Measurements from ENCODE around the gene UTS2B.

Gene UTS2B

GRCh38 chr3:191361456-191361855 is 31.1 kb upstream of the UTS2B start:
- H3K27ac ChIP-seq, result no peak overlapping the region
- TF ChIP-seq CTCF (IDR thresholded peaks at IDR 0.05) (no peak), ZFX (IDR thresholded peaks at IDR 0.05; ENCODE audit: borderline replicate concordance) (no peak)

- TF ChIP-seq CTCF (IDR thresholded peaks at IDR 0.05) (no peak), ZFX (IDR thresholded peaks at IDR 0.05; ENCODE audit: borderline replicate concordance) (no peak)
- no peak overlapping the region for H3K27ac ChIP-seq
Measured at GRCh38 chr3:191360620-191361019, 30.3 kb upstream of the UTS2B start.

GRCh38 chr3:191358929-191359328 is 28.6 kb upstream of the UTS2B start:
- H3K27ac ChIP-seq, result no peak overlapping the region
- TF ChIP-seq ZFX (IDR thresholded peaks at IDR 0.05; ENCODE audit: borderline replicate concordance) (no peak), CTCF (IDR thresholded peaks at IDR 0.05) (no peak)

- no peak overlapping the region for H3K27ac ChIP-seq
- TF ChIP-seq CTCF (IDR thresholded peaks at IDR 0.05) (no peak), ZFX (IDR thresholded peaks at IDR 0.05; ENCODE audit: borderline replicate concordance) (no peak)
Measured at GRCh38 chr3:191357909-191358308, 27.6 kb upstream of the UTS2B start.

- no peak overlapping the region for H3K27ac ChIP-seq
- TF ChIP-seq CTCF (IDR thresholded peaks at IDR 0.05) (no peak), ZFX (IDR thresholded peaks at IDR 0.05; ENCODE audit: borderline replicate concordance) (no peak)
Measured at GRCh38 chr3:191356631-191357439, 26.5 kb upstream of the UTS2B start.

- no peak overlapping the region for H3K27ac ChIP-seq
- TF ChIP-seq ZFX (IDR thresholded peaks at IDR 0.05; ENCODE audit: borderline replicate concordance) (no peak), CTCF (IDR thresholded peaks at IDR 0.05) (no peak)
Measured at GRCh38 chr3:191355406-191355805, 25.1 kb upstream of the UTS2B start.

- no peak for TF ChIP-seq CTCF (IDR thresholded peaks at IDR 0.05)
- no peak for TF ChIP-seq ZFX (IDR thresholded peaks at IDR 0.05; ENCODE audit: borderline replicate concordance)
- H3K27ac ChIP-seq, result no peak overlapping the region
Measured at GRCh38 chr3:191353022-191353777, 22.9 kb upstream of the UTS2B start.
